Measurements from ENCODE around the gene SPHK1.

Gene SPHK1

DNA sequence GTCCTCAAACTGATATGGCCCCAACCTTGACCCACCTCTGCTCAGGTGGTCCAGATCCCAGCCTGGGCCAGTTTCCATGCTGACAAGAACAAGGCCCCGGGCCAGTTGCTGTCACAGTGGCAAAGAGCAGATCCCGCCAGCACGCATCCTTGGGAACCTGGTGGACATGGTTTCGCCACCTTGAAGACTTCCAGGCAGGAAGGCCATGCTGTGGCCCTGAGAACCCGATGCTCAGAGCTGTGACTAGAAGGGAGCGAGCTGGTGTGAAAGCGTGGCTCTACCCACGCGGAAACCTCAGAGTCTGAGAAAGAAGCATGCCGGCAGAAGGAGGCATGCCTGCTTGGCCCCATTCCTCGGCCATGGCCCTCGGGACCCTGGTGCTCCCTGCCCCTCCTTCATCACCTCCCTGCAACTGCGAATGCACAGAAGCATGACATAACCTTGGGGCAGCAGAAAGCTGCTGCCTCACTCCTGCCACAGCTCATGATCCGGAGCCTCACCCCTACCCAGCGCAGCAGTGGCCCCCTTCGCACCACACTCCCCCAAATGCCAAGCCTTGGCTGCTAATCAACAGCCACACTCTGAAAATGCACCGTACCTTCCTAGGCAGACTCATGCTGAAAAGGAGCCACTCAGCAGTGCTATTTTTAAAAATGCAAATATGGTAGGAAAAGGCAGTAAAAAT lies 35.3 kb downstream of the SPHK1 start:
- TF ChIP-seq CTCF (IDR thresholded peaks at IDR 0.05; ENCODE audit: insufficient read depth, low read length, poor library complexity, severe bottlenecking) = no peak
- Histone ChIP-seq H3K27me3 (replicated peaks; ENCODE audit: control insufficient read depth, insufficient read depth, low read length) (no peaks in the 10 kb centered on the region), H3K4me3 (replicated peaks; ENCODE audit: low read depth, low read length) (no peak overlapping the region; the same call in 1 of the 2 replicates), H3K36me3 (ENCODE audit: control insufficient read depth, insufficient read depth, low read length) (peaks cover 5% of the 10 kb centered on the region)
- no peak for DNase-seq (ENCODE audit: extremely low read depth, insufficient read length)

DNA sequence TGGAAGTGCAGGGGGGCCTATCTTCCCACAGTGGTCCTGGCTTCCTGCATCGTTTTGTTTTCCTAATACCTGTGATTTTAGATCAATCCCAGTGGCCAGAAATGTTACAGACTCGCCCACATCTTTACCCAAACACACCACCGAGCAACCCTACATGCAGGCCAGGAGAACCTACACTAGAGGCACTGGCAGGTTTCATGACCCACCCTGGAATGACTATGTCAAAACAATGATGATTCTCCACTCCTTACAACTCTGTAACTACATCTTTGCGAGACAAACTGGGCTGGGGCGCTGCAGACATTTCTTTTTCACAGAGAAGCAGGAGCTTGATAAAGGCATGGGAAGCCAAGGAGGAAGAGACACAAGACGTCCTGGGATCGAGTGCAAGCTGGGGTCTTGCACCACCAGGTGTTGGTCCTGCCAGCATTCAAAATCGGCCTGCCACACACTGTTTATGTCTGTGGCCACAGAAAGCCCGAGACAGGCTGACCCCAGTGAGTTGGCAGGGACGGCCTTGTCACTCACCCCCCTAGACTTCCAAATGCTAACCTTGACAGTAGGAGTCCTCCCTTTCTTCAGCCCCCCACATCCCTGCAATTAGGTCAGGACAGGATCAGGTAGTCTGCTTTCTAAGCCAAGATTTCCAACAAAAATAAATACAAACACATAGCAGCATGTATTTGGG lies 36.1 kb downstream of the SPHK1 start:
- no peak for DNase-seq (ENCODE audit: extremely low read depth, insufficient read length)
- Histone ChIP-seq H3K27me3 (replicated peaks; ENCODE audit: control insufficient read depth, insufficient read depth, low read length) (no peaks in the 10 kb centered on the region), H3K4me3 (replicated peaks; ENCODE audit: low read depth, low read length) (no peak overlapping the region), H3K36me3 (ENCODE audit: control insufficient read depth, insufficient read depth, low read length) (peaks cover 3% of the 10 kb centered on the region)
- TF ChIP-seq CTCF (IDR thresholded peaks at IDR 0.05; ENCODE audit: insufficient read depth, low read length, poor library complexity, severe bottlenecking) = no peak

DNA sequence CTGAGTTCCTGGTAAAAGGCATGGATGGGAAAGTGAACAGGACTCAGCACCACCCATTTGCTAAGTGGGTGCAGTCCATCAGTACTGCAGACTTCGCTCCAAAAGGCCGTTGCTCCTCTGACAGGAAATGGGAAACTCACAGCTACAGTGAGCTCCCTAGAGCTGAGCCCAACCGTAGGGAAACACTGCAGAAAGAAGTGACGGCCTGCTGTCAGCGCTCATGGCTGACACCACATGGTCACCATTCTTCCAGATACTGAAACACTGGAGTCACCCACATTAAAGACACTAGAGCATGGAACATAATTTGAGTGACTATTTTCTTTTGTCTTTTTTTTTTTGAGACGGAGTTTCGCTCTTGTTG lies 36.6 kb downstream of the SPHK1 start:
- peaks cover 3% of the 10 kb centered on the region for H3K36me3 ChIP-seq (ENCODE audit: control insufficient read depth, insufficient read depth, low read length)
- no peaks in the 10 kb centered on the region for H3K27me3 ChIP-seq (replicated peaks; ENCODE audit: control insufficient read depth, insufficient read depth, low read length)
- TF ChIP-seq CTCF (IDR thresholded peaks at IDR 0.05; ENCODE audit: insufficient read depth, low read length, poor library complexity, severe bottlenecking) = no peak
- no peak overlapping the region for H3K4me3 ChIP-seq (replicated peaks; ENCODE audit: low read depth, low read length)
- DNase-seq (ENCODE audit: extremely low read depth, insufficient read length) = no peak

DNA sequence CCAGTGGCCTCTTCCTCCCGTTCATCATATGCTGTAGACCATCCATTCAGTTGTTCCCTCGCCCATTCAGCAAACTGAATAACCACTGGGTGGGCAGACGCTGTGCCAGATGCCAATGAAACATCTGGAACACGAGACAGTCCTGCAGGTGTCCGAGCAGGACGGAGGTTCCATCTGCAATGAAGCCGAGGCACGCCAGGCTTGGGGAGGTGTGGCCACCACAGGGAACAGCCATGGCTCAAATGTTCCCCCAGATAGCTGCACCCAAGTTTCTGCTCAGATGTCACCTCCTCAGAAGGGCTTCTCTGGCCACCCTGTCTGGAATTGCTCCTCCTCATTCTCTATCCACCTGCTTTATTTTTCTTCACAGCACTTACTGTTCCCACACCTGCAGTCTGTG lies 38.0 kb downstream of the SPHK1 start:
- Histone ChIP-seq H3K4me3 (replicated peaks; ENCODE audit: low read depth, low read length) (no peak overlapping the region), H3K36me3 (ENCODE audit: control insufficient read depth, insufficient read depth, low read length) (peaks cover 3% of the 10 kb centered on the region), H3K27me3 (replicated peaks; ENCODE audit: control insufficient read depth, insufficient read depth, low read length) (no peaks in the 10 kb centered on the region)
- TF ChIP-seq CTCF (IDR thresholded peaks at IDR 0.05; ENCODE audit: insufficient read depth, low read length, poor library complexity, severe bottlenecking) = no peak
- no peak for DNase-seq (ENCODE audit: extremely low read depth, insufficient read length)

DNA sequence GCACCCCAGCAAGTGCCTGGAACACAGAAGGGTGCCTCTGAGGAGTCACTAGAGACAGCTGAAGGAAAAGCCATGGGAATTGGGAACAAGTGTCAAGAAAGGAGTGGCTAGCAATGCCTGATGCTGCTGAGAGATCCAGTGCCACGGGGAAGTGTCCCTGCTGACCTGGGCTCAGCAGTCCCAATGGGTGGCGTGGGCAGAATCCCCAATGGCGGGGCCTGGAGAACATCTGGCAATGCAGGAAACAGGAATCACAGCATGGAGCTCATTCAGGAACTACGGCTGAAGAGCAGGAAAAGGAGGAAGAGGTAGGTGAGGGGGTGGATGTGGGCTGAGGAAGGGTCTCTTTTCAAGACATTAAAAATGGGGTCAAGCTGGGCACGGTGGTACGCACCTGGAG lies 38.5 kb downstream of the SPHK1 start:
- Histone ChIP-seq H3K27me3 (replicated peaks; ENCODE audit: control insufficient read depth, insufficient read depth, low read length) (no peaks in the 10 kb centered on the region), H3K36me3 (ENCODE audit: control insufficient read depth, insufficient read depth, low read length) (no peaks in the 10 kb centered on the region), H3K4me3 (replicated peaks; ENCODE audit: low read depth, low read length) (no peak overlapping the region)
- no peak for TF ChIP-seq CTCF (IDR thresholded peaks at IDR 0.05; ENCODE audit: insufficient read depth, low read length, poor library complexity, severe bottlenecking)
- DNase-seq (ENCODE audit: extremely low read depth, insufficient read length) = no peak
